Dermis microvascular lymphatic vessel endothelial cell (primary cell): ENCODE data around the gene SDK1. TPM values are rescaled to one million over a fixed set of nuclear protein-coding genes. Genes with fewer than 3 reads are reported as not detected.
"Not testable (repeated sequence)": the region's sequence is repeated elsewhere in the genome, so short reads cannot be mapped to it uniquely, and the experiment has no call there.

Source experiments
- DNase-seq, 2 donors: peaks; one replicate each; pipeline versions ENCODE4 v3.0.0 to v3.0.0-alpha.2; 2010; ENCODE audit warnings: low read depth in 2 of 2
- total RNA-seq: library from RNA; depleted of rRNA; stranded (reverse); fragments of >200 nt; gene quantifications from 2 replicates; pipeline ENCODE4 v1.2.1, GENCODE V29; 2014

Gene SDK1
- total RNA-seq, 1 donor from 2014 or later = 0.39 TPM

DNA sequence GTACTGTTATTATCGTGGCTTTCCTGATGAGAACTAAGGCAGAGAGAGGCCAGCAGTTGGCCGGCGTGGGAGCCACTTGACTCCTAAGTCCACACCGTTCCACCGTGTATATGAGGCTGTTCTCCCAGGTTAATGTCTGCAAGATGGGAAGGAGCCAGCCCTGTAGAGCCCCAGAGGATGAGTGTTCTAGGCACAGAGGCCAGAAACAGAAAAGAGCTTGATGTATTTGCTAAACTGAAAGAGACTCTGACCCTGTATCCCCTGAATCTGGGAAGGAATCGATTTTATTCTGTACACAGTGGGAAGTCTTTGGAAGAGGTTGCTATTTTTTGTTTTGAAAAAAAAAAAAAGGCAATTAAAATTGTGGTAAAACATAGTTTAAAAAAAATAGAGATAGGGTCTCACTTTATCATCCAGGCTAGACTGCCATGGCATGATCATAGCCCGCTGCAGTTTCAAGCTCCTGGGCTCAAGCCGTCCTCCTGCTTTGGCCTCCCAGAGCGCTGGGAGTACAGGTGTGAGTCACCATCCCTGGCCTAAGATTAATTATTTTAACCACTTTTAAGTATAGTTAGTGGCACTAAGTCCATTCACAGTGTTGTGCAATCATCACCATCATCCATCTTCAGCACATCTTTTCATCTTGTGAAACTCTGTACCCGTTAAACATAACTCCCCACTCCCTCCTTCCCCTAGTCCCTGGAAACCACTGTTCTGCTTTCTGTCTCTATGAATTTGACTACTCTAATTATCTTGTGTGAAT lies 348.8 kb downstream of the SDK1 start:
- DNase-seq = no peak

DNA sequence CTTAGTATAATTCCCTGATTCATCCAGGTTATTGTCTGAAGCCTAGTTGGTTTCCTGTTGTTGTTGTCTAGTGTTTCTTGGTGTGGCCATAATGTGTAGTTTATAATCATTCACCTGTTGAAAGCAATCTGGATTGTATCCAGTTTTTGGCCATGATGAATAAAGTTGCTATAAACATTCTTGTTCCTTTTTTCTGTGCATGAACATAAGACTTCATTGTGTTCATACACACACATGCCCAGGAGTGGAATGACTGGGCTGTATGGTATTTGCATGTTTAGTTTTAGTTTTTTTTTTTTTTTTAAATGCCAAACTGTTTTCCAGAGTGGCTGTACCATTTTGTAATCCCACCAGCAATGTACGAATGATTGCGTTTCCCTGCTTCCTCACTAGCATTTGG lies 349.8 kb downstream of the SDK1 start:
- DNase-seq = peak in 1 of 2 donors; percentile 2

DNA sequence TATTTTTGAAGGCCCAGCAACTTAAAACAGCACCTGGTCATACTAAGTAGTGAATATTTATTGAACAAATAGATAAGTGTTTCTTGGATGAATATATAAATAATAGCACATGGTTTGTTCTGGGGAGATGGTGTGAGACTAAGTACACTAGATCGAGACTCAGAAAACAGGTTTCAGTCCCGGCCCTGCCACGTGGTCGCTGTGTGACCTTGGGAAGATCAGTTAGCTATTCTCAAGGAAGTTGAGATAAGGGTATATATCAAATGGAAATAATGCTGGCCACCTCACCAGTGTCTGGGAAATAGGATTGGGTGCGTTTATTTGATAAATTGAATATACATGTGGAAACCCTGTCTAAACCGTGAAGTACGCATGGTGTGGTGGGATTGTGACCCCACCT lies 354.6 kb downstream of the SDK1 start:
- DNase-seq = no peak

DNA sequence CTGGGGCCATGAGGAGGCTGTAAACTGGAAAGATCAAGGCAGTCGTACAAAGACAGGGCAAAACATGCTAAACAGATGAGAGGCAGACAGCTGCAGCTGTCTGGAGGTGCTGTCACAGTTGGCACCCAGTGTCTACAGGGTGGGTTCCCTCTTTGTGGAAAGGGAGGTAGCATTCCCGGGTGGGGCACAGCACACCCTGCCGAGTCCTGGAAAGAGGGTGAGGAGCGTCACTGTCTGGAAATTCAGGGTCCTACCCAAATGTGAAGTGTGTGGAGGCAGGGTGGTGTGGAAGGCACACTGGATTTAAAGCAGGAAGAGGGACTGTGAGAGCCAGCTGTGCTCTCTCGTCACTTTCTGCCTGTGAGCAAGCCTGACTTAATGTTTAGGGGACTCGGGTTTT lies 356.2 kb downstream of the SDK1 start:
- no peak for DNase-seq

DNA sequence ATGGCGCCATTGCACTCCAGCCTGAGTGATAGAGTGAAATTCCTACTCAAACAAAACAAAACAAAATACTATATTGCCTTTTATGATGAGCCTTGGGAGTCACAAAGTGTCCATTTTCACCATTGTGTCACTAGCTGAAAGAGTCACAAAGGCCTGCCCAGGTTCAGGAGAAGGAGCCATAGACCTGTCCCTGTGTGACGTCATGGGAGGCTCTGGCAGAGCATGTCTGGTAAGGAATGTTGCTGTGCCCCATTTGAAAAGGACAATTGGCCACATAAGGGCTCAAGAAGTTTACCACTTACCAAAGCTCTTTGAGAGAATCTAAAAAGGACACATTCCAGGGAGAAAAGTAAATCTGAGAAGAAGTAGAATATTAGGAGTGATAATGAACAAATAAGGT lies 367.7 kb downstream of the SDK1 start:
- no peak for DNase-seq

DNA sequence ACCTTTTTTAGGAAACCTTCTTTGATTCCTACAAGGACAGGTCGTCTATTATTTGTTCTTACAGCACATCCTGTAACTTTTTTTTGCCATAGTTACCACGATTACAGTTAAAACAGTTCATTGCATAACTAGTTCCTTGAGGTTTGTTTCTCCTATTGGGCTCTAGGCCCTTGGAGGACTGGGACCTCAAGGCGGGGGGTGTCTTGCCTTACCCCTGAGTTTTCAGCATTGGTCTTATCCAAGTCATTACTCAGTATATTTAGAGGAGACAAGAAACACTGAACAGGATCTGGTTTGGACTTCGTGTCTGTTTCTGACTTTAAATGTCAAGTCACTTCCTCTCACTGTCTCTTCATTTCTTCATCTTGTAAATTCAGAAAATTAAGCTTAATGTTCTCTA lies 369.8 kb downstream of the SDK1 start:
- DNase-seq = no peak

DNA sequence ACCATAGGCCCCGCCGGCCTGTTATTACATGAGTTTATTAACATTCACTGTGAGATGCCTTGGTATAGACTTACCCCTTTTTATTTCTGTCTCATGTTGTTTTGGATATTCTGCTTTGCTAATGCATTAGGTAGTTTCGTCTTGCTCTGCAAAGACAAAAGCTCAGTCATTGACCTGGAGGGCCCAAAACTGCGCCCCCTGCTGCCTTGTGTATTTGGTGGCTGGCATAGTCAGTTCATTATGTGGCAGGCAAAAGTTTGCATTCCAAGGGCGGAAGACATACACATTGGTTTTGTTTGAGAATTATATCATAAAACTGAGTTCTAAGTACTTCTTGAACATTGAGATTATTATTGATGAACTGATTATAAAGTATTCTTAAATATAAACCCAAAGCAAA lies 372.5 kb downstream of the SDK1 start:
- peak in 1 of 2 donors; percentile 33 for DNase-seq

DNA sequence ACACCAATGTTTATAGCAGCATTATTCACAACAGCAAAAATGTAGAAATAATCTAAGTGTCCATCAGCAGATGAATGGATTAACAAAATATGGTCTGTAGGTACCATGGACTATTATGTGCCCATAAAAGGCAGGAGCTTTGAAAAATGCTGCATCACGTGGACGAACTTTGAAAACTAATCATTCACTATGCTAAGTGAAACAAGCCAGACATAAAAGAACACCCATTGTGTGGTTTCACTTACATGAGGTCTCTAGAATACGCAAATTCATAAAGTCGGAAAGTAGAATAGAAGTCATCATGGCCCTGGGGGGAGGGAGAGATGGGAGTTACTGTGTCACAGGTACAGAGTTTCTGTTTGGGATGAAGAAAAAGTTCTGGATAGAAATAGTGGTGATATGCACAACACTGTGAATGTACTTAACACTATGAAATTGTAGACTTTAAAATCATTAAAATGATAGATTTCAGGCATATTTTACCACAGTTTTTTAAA lies 377.3 kb downstream of the SDK1 start:
- DNase-seq = no peak

DNA sequence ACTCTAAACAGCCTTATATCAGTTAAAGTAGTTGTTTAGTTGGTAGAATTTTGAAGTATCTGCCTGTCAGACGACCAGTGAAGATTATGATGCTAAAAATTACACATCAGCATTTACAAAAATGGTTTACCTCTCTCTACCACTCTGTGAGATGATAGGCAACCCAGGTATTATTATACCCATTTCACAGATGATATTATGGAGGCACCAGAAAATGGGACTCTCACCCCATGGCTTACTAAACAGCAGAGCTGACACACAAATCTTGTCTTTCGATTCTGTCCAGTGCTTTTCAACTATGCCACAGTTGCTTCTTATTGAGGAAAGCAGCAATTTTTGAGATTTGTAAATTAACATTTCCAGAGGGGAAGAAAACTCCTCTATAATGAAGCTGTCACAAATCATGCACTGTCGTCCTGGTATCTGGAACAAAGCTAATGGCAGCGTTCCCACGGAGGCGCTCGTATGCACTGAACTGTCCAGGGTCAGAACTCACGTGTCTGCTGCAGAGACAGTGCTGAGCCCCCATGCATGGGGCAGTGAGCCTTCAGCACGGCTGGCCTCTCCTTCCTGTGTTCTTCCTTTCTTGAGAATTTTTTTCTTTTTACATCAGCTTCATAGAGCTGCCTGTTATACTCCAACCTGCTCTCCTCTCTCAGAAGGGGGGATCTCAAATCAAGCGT lies 381.1 kb downstream of the SDK1 start:
- peak in 1 of 2 donors; percentile 30 for DNase-seq

DNA sequence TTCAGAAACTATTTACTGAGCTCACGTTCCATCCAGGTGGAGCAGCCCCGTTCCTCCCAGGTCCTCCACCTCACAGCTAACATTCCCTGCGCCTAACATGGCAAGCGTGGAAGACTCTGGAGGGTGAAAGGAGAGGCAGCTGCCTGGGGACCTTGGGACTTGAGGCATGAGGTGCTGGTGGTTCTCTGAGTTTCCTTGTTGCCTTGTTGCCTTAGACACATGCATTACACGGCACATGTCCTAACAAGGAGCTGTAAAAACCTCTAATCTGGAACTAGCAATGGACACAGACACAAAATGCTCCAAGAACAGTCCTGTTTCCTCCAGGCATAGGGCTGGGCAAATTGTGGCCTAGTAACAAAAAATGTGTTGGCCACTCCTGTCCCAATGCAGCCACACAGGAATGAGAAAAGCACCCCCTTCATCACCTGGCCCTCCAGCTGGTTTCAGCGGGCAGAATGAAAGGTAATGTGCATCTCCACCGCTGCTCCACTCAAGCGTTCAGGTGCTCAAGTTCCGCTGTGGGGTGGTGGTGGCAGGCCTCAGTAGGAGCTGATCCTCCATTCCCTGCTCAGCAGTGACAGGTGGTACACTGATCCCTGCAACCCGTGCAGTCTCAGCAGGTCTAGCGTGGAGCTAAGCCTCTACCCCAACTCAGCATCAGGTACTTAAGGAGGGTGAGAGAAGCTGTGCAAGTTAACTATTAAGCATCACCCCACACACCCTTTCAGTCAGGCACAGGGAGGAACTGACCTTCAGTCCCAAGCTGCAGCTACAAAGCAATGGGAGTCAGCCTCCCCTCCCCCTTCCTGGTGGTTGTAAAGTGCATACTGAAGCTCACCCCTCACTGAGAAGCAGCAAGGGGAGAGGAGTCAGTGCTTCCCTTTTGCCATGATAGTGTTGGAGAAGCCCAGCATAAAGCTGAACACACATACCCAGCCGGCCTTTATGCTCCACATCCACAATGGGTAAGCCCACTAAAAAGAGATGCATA lies 382.8 kb downstream of the SDK1 start:
- no peak for DNase-seq

DNA sequence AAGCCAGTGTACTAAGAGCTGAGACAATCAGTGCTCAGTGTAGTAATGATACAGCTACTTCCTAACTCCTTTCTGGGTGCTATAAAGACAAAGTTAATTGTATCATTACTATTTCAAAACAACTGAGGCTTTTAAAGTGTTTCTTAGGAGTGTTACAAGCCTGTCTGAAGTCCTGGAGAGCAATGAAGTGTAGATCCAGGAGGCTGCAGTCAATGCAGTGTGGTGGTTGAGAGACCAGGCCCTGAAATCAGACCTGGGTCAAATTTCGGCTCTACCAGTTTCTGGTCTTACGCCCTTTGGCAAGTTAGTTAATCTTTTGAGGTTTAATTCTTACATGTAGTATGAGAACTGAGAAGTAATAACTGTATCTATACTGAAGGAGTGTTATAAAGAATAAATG lies 387.0 kb downstream of the SDK1 start:
- DNase-seq = no peak

DNA sequence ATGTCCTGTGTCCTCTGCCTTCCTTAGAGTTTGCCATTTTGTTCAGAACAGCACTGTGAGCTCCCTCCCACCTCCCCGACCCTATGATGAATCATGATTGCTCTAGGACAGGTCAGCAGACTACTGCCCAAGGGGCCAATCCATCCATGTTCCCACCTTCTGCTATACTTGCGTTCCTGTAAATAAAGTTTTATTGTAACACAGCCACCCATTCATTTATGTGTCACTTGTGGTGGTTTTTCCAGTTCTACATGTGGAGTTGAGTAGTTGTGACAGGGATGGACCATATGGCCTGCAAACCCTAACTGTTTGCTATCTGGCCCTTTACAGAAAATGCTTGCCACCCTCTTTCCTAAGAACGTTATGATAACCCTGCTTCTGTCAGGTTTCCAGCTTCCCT lies 387.8 kb downstream of the SDK1 start:
- DNase-seq = no peak

DNA sequence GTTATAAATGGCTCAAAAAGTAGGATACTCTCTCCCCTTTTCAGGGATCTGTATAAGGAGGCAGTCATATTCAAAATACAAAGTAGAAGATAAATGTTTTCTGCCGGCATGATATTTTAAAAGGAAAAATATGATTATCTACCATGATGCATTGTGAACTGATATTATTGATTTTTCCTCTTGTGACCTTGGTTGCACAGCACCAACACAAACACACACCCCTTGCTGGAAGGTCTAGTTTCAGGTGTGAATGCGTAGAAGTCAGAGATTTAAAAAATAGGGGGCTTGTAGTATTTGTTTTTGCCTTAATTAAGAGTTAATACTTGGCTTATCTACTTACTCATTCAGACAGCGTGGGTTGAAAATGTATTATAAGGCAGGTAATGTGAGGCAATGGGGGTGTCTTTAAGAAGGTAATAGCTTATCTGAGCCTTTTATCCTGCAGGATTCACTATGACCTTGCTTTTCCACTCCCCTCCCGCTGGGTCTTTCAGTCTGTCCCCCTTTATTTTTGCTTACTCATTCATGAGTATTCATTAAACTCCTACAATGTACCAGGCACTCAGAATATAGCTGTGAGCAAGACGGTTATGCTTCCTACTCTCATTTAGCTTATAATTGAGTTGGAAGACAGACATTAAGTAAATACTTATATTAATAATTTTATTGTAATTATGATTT lies 390.6 kb downstream of the SDK1 start:
- DNase-seq = no peak

DNA sequence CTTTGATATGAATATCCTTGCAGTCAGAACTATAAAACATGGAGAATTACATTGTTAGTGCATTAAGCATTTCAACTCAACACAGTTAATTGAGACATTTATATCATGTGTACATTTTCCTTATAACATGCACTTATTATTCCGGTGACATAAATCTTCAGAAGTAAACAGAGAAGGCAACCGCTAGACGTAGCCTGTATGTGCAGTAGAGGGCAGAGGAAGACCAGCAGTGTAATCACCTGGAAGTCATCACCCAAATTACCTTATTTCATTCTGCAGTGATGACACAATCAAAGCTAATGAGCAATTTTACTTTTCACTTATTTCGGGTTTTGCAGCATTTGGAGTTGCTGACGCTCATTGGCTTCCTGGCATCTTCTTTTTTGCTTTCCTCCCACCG lies 394.6 kb downstream of the SDK1 start:
- peak in 1 of 2 donors; percentile 19 for DNase-seq

DNA sequence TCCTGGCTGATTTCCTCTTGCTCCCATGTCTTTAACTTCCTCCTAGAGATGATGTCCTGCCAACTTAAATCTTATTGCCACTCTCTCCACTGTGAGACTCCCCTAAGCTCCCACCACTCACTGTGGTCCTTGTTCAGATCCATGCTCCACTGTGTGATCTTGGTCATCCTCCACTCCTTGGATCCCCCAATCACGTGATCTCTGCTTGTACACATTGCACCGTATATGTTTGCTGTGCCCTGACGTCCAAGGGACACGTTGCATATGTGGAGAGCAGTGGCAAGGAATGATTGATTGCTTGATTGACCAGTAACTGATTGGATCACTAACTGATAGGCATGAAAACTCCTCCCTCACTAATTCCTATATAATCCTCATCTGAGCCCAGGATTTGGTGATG lies 395.1 kb downstream of the SDK1 start:
- no peak for DNase-seq

DNA sequence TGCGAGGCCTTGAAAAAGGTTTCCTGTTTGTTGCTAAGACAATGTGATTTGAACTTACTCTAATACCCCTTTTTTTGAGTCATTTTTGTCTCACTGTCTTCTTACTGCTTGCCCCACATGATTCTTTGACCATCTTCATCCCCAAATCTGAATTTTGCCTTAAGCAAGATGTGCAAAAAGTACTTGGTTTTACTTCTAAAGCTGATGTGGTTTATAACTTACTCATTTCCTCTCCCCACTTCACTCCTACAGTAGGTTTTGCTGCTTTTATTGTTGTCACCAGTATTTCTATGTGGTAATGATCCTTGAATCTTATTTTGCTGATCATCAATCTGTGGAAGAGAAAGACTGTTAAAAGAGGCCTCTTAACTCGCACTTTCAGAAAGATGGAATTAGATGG lies 396.4 kb downstream of the SDK1 start:
- DNase-seq = no peak

DNA sequence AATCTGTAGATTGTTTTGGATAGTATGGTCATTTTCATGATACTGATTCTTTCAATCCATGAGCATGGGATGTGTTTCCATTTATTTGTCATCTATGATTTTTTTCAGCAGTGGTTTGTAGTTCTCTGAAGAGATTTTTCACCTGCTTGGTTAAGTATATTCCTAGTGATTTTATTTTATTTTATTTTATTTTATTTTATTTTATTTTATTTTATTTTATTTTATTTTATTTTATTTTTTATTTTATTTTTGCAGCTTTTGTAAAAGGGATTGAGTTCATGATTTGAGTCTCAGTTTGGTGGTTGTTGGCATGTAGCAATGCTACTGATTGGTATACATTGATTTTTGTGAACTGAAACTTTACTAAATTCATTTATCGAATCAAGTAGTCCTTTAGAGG lies 404.2 kb downstream of the SDK1 start:
- no peak for DNase-seq

DNA sequence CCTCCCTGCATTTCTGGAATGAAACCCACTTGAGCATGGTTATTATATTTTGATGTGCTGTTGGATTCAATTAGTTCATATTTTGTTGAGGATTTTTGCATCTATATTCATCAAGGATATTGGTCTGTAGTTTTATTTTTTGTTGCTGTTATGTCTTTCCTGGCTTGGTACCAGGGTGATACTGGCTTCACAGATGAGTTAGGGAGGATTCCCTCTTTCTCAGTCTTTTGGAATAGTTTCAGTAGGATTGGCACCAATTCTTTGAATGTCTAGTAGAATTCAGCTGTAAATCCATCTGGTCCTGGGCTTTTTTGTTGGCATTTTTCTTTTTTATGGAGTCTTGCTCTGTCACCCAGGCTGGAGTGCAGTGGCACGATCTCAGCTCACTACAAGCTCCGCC lies 405.0 kb downstream of the SDK1 start:
- not testable (repeated sequence) for DNase-seq

DNA sequence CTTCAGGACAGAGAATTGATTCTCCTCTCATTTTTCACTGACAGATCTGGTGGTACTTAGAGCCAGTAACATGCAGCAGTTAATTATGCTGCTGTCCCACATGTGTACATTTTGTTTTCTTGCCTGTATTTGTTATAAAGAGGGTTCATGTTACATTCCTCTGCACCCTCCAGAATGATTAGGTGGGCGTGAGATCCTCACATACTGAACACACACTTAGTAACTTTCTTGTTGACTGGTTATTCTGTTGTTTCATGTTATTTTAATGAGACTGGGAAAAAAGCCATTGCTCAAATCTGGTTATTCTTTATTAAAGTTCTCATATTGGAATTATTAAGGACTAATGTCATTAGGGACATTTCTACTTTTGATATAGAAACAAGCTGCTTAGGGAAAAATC lies 409.1 kb downstream of the SDK1 start:
- no peak for DNase-seq

DNA sequence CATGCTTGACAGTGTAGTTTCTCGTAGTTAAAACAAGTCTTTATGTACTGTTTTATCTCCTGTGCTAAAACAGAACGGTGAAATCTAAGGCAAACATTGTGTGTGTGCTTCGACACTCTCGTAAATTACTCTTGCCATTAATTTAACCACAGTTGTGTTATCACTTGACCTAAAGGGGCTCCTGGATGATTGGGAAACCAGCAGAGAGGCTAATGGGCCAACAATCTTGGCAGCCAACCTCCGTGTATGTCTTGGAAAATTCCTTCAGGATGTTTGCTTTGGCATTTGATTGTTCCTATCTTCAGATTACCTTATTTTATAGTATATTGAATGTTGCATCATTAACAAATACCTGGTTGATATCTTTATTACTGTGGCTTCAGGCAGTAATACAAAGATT lies 409.5 kb downstream of the SDK1 start:
- DNase-seq = peak in 1 of 2 donors; percentile 56

DNA sequence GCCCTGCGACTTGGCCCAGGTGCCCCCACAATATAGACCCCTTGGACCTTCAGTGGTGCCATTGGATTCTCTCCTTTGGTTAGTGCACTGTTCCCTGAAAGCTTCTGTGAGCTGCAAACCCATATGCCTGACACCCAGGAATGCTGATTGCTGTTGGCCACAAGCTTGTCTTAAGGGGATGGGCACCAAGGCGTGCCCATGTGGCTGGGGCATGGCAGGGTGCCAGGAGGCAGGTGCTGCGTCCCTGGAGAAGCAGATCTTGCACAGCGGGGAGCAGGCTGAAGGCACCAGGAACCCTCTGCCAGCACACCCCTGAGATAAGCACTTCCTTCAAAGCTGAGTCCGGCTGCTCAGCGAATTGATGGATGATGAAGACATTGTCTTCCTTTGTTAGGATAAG lies 411.8 kb downstream of the SDK1 start:
- DNase-seq = no peak
